OCI-LY1 (cell line): Measurements from ENCODE around the gene ACR.

ENCODE experiments used
- H2AFZ ChIP-seq: fragments of 200-600 bp; sonication (generic), shearing (Covaris generic); 2 replicates; pipeline ENCODE4 v1.6.0; 2014; ENCODE audit warnings: antibody characterized with exemption, mild to moderate bottlenecking, low read length
- H3F3A ChIP-seq: fragments of 200-600 bp; sonication (generic), shearing (Covaris generic); 2 replicates; pipeline ENCODE4 v1.6.0; 2014; ENCODE audit warnings: mild to moderate bottlenecking, antibody characterized with exemption, low read length, moderate library complexity; ENCODE audit not compliant: insufficient read depth
- H3K27ac ChIP-seq: fragments of 200-600 bp; sonication (generic); 2 replicates; pipeline ENCODE4 v1.5.1; 2014; ENCODE audit warnings: low read length, mixed run types, mild to moderate bottlenecking, low read depth; ENCODE audit not compliant: poor library complexity, severe bottlenecking
- H3K27me3 ChIP-seq: fragments of 200-600 bp; sonication (generic); 2 replicates; pipeline ENCODE4 v1.6.0; 2014; ENCODE audit warnings: antibody characterized with exemption, mild to moderate bottlenecking, low read length, moderate library complexity; ENCODE audit not compliant: insufficient read depth
- H3K36me3 ChIP-seq: fragments of 200-600 bp; sonication (generic); 2 replicates; pipeline ENCODE4 v1.6.1; 2014; ENCODE audit warnings: mild to moderate bottlenecking, antibody characterized with exemption, low read length, moderate library complexity, mixed read lengths; ENCODE audit not compliant: insufficient read depth
- H3K4me1 ChIP-seq: fragments of 200-600 bp; sonication (generic); 2 replicates; pipeline ENCODE4 v1.5.1; 2014; ENCODE audit warnings: mild to moderate bottlenecking, low read length, moderate library complexity; ENCODE audit not compliant: insufficient read depth, severe bottlenecking
- H3K4me2 ChIP-seq: fragments of 200-600 bp; sonication (generic), shearing (Covaris generic); 2 replicates; pipeline ENCODE4 v1.6.1; 2014; ENCODE audit warnings: low read length
- H3K4me3 ChIP-seq: fragments of 200-600 bp; sonication (generic); 2 replicates; pipeline ENCODE4 v1.5.1; 2014; ENCODE audit warnings: low read length, low read depth, mild to moderate bottlenecking, mixed read lengths; ENCODE audit not compliant: poor library complexity, severe bottlenecking
- H3K79me2 ChIP-seq: fragments of 200-600 bp; shearing (Covaris generic); 2 replicates; pipeline ENCODE4 v1.6.1; 2016; ENCODE audit warnings: mixed run types, low read length, mixed read lengths; ENCODE audit not compliant: insufficient read depth
- H3K9ac ChIP-seq: fragments of 200-600 bp; sonication (generic), shearing (Covaris generic); 2 replicates; pipeline ENCODE4 v1.6.1; 2014; ENCODE audit warnings: mild to moderate bottlenecking, low read length, mixed read lengths
- H3K9me2 ChIP-seq: fragments of 200-600 bp; sonication (generic), shearing (Covaris generic); 2 replicates; pipeline ENCODE4 v1.6.1; 2014; ENCODE audit warnings: low read depth, mild to moderate bottlenecking, low read length, mixed read lengths
- H3K9me3 ChIP-seq: fragments of 200-600 bp; shearing (Covaris generic); 2 replicates; pipeline ENCODE4 v1.6.1; 2014; ENCODE audit warnings: low read length, mixed read lengths
- H4K20me1 ChIP-seq: fragments of 200-600 bp; sonication (generic), shearing (Covaris generic); 2 replicates; pipeline ENCODE4 v1.6.0; 2016; ENCODE audit warnings: mild to moderate bottlenecking, low read length; ENCODE audit not compliant: insufficient read depth
- EZH2 ChIP-seq: fragments of 200-600 bp; sonication (generic), shearing (Covaris generic); IDR thresholded peaks from 2 replicates; pipeline ENCODE4 v1.8.0; 2017; ENCODE audit warnings: borderline replicate concordance, mixed run types, mild to moderate bottlenecking, antibody characterized with exemption, low read length, moderate library complexity, mixed read lengths
- TF ChIP-seq, protein P1 (sequence below): fragments of 200-600 bp; sonication (generic), shearing (Covaris generic); IDR thresholded peaks from 2 replicates; pipeline ENCODE4 v1.5.1; 2017; ENCODE audit warnings: mild to moderate bottlenecking, antibody characterized with exemption, low read length, moderate library complexity, mixed read lengths

ACR gene

DNA sequence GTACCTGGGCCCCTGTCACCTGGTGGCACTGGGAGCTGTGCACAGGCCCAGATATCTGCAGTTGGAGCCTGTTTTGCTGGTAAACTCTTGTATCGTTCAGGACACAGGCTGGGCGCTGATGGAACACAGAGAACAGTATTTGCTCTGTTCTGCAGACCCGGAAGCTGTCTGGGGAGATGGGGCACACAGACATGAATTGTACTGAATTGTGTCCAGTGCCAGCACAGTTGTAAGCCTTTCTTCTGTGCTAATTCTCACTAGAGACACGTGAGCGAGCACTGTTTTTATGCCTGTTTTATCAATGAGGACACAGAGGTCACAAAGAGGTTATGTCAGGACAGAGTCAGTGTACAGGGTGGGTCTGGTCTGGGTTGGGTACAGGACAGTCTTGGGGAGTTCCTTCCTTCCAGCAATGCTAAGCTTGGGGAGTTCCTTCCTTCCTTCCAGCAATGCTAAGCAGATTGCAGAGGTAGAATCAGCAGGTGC lies 24.4 kb upstream of the ACR start:
- no peak overlapping the region for H3K27ac ChIP-seq
- no peaks in the 10 kb centered on the region for H3K9me3 ChIP-seq
- H3K36me3 ChIP-seq: no peaks in the 10 kb centered on the region
- no peaks in the 10 kb centered on the region for H3F3A ChIP-seq
- H3K79me2 ChIP-seq: no peaks in the 10 kb centered on the region
- no peaks in the 10 kb centered on the region for H4K20me1 ChIP-seq
- no peaks in the 10 kb centered on the region for H3K4me1 ChIP-seq
- H3K4me2 ChIP-seq: no peak overlapping the region
- no peak for TF ChIP-seq EZH2
- TF ChIP-seq, protein P1, sequence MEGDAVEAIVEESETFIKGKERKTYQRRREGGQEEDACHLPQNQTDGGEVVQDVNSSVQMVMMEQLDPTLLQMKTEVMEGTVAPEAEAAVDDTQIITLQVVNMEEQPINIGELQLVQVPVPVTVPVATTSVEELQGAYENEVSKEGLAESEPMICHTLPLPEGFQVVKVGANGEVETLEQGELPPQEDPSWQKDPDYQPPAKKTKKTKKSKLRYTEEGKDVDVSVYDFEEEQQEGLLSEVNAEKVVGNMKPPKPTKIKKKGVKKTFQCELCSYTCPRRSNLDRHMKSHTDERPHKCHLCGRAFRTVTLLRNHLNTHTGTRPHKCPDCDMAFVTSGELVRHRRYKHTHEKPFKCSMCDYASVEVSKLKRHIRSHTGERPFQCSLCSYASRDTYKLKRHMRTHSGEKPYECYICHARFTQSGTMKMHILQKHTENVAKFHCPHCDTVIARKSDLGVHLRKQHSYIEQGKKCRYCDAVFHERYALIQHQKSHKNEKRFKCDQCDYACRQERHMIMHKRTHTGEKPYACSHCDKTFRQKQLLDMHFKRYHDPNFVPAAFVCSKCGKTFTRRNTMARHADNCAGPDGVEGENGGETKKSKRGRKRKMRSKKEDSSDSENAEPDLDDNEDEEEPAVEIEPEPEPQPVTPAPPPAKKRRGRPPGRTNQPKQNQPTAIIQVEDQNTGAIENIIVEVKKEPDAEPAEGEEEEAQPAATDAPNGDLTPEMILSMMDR: no peak
- H2AFZ ChIP-seq: no peak overlapping the region
- H3K4me3 ChIP-seq: no peak overlapping the region
- H3K9ac ChIP-seq: no peak overlapping the region
- H3K27me3 ChIP-seq: peaks cover 3% of the 10 kb centered on the region; the same call in 1 of the 2 replicates
- H3K9me2 ChIP-seq: no peaks in the 10 kb centered on the region

DNA sequence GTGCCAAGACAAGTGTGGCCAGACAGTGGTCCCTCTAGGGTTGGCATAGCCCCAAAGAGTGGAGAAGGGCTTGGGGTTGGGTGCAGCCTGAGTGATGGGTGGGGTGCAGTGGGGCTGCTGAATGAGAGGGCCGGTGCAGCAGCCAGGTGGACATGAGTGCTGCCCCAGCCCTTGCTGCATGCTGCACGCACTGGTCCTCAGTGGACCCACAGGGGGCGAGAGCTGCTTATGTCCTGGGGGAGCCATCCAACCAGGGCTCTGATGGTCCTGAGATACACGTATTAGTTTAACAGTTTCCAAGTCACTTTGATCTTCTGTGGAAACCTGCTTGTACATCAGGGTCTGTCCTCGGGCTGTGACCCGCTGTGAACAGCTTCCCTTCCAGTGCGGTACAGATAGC lies 23.9 kb upstream of the ACR start:
- no peak for TF ChIP-seq EZH2
- TF ChIP-seq, protein P1: no peak
- H4K20me1 ChIP-seq: no peaks in the 10 kb centered on the region
- no peak overlapping the region for H3K27ac ChIP-seq
- H3K9me2 ChIP-seq: no peaks in the 10 kb centered on the region
- H3K4me1 ChIP-seq: no peaks in the 10 kb centered on the region
- H3K79me2 ChIP-seq: no peaks in the 10 kb centered on the region
- no peaks in the 10 kb centered on the region for H3F3A ChIP-seq
- peaks cover 3% of the 10 kb centered on the region; the same call in 1 of the 2 replicates for H3K27me3 ChIP-seq
- no peak overlapping the region for H3K9ac ChIP-seq
- H2AFZ ChIP-seq: no peak overlapping the region
- no peaks in the 10 kb centered on the region for H3K9me3 ChIP-seq
- H3K4me3 ChIP-seq: no peak overlapping the region
- H3K36me3 ChIP-seq: no peaks in the 10 kb centered on the region
- H3K4me2 ChIP-seq: no peak overlapping the region

DNA sequence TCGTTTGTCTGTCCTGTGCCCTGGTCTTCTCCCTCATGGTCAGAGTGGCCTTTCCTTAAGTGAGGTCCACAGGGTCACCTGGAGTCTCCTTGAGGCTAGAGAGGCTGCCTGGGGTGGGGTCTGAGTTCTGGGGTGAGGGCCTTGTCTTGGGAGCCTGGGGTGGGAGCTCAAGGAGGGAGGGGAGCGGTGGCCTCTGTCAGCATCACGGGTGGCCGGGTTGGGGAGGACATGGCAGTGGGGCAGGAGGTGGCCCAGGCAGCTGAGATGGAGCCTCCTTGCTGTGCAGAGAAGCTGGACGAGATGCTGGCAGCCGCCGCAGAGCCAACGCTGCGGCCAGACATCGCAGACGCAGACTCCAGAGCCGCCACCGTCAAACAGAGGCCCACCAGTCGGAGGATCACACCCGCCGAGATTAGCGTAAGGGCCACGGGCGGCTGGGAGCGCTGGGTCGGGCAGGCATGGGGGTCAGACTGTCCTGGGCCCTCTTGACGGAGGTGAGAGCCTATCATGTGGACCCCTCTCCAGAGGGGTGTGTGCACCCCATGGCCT lies 23.3 kb upstream of the ACR start:
- H3F3A ChIP-seq: no peaks in the 10 kb centered on the region
- H3K27ac ChIP-seq: no peak overlapping the region
- H3K79me2 ChIP-seq: no peaks in the 10 kb centered on the region
- H3K4me3 ChIP-seq: no peak overlapping the region
- TF ChIP-seq EZH2: no peak
- TF ChIP-seq, protein P1: no peak
- no peak overlapping the region for H3K9ac ChIP-seq
- no peaks in the 10 kb centered on the region for H3K4me1 ChIP-seq
- H3K36me3 ChIP-seq: no peaks in the 10 kb centered on the region
- H2AFZ ChIP-seq: no peak overlapping the region
- no peaks in the 10 kb centered on the region for H4K20me1 ChIP-seq
- H3K9me3 ChIP-seq: no peaks in the 10 kb centered on the region
- H3K9me2 ChIP-seq: no peaks in the 10 kb centered on the region
- peaks cover 3% of the 10 kb centered on the region; the same call in 1 of the 2 replicates for H3K27me3 ChIP-seq
- H3K4me2 ChIP-seq: no peak overlapping the region
